GM12878 (cell line): Measurements from ENCODE around the gene SLCO4A1. TPM values are rescaled to one million over a fixed set of nuclear protein-coding genes. Genes with fewer than 3 reads are reported as not detected.

Source experiments
- ATAC-seq: fragments of 200-7000 bp; cut with Tn5 transposase; 3 replicates; pipeline ENCODE4 v1.9.1; 2020; ENCODE audit warnings: mild to moderate bottlenecking, moderate library complexity
- BruUV-seq: library from RNA; stranded (reverse); fragments of 400-500 nt; replicated peaks from 2 replicates; lab custom pipeline; 2021; lab: Mats Ljungman, UMichigan
- CTCF ChIA-PET: fragments of 300-600 bp; sonication (Branson Sonifier 250); formaldehyde crosslinking; extraction: SDS; loops from one replicate; lab custom pipeline; 2021; ENCODE audit warnings: inconsistent platforms; lab: Yijun Ruan, JAX
- POLR2A ChIA-PET: fragments of 350-600 bp; formaldehyde crosslinking; extraction: SDS; loops from one replicate; lab custom pipeline; 2021; ENCODE audit warnings: inconsistent platforms; lab: Charles Lee
- RAD21 ChIA-PET: fragments of 300-600 bp; sonication (Branson Sonifier 250); formaldehyde crosslinking; loops from one replicate; lab custom pipeline; 2023; ENCODE audit warnings: antibody characterized with exemption; ENCODE audit not compliant: unreplicated experiment; lab: Charles Lee
- SMC1A ChIA-PET: fragments of 300-600 bp; sonication (Branson Sonifier 250); formaldehyde crosslinking; loops from one replicate; lab custom pipeline; 2023; ENCODE audit not compliant: unreplicated experiment, uncharacterized antibody; lab: Charles Lee
- DNase-seq: peaks from one replicate; pipeline ENCODE4 v3.0.0-alpha.2; 2011; ENCODE audit warnings: low read depth, low spot score
- FAIRE-seq: peaks from 3 replicates; lab custom pipeline; 2011; peaks lifted over from hg19 to GRCh38; lab: Jason Lieb, UNC
- H2AFZ ChIP-seq: 2 replicates; pipeline ENCODE4 v1.6.0; 2011; ENCODE audit warnings: low read depth, low read length, control low read depth; ENCODE audit not compliant: control insufficient read depth
- H3K27ac ChIP-seq: 2 replicates; pipeline ENCODE4 v1.5.1; 2011; ENCODE audit warnings: control low read depth; ENCODE audit not compliant: control insufficient read depth, insufficient read depth
- H3K27me3 ChIP-seq, 2 experiments: replicated peaks in 1 of 2; 2 replicates each; pipeline versions ENCODE4 v1.6.0 to v1.6.1; 2011; ENCODE audit warnings: low read length in 1 of 2; ENCODE audit not compliant: control insufficient read depth in 2 of 2, insufficient read depth in 2 of 2
- H3K36me3 ChIP-seq, 2 experiments: 2 replicates each; pipeline ENCODE4 v1.5.1; 2011; ENCODE audit warnings: low read length in 1 of 2; ENCODE audit not compliant: control insufficient read depth in 2 of 2, insufficient read depth in 2 of 2
- H3K4me1 ChIP-seq: 2 replicates; pipeline ENCODE4 v1.6.1; 2011; ENCODE audit warnings: mild to moderate bottlenecking, low read length, moderate library complexity, mixed read lengths; ENCODE audit not compliant: control insufficient read depth, insufficient read depth
- H3K4me2 ChIP-seq: 2 replicates; pipeline ENCODE4 v1.6.0; 2011; ENCODE audit warnings: control low read depth; ENCODE audit not compliant: control insufficient read depth, insufficient read depth
- H3K4me3 ChIP-seq: fragments of 200-600 bp; sonication (generic); 2 replicates; pipeline ENCODE4 v1.5.1; 2016
- H3K79me2 ChIP-seq: 2 replicates; pipeline ENCODE4 v1.6.0; 2011; ENCODE audit warnings: low read length; ENCODE audit not compliant: control insufficient read depth, insufficient read depth
- H3K9ac ChIP-seq: 2 replicates; pipeline ENCODE4 v1.8.0; 2011; ENCODE audit warnings: low read length, control low read depth, mixed read lengths; ENCODE audit not compliant: control insufficient read depth, insufficient read depth
- H3K9me3 ChIP-seq: replicated peaks from 3 replicates; pipeline ENCODE4 v1.5.1; 2011; ENCODE audit warnings: mild to moderate bottlenecking, low read length; ENCODE audit not compliant: control insufficient read depth, insufficient read depth
- H4K20me1 ChIP-seq: 2 replicates; pipeline ENCODE4 v1.6.0; 2011; ENCODE audit not compliant: control insufficient read depth, insufficient read depth
- CBX3 ChIP-seq: fragments of 200-600 bp; sonication (generic); IDR thresholded peaks from 2 replicates; pipeline ENCODE4 v1.6.1; 2016; ENCODE audit warnings: low read depth, borderline replicate concordance
- NBN ChIP-seq: fragments of 450-650 bp; IDR thresholded peaks from 2 replicates; pipeline ENCODE4 v1.6.1; 2016
- NFYA ChIP-seq: IDR thresholded peaks from 2 replicates; pipeline ENCODE4 v1.6.1; 2011; ENCODE audit warnings: low read depth, mild to moderate bottlenecking, low read length, improper control_type of control experiment, borderline replicate concordance
- PML ChIP-seq: IDR thresholded peaks from 2 replicates; pipeline ENCODE4 v1.6.1; 2012; ENCODE audit warnings: low read length, inconsistent platforms
- RUNX3 ChIP-seq: IDR thresholded peaks from 2 replicates; pipeline ENCODE4 v1.6.1; 2012; ENCODE audit warnings: low read length, inconsistent platforms
- SP1 ChIP-seq: IDR thresholded peaks from one replicate; pipeline ENCODE4 v1.6.1; 2011; ENCODE audit warnings: low read depth, low read length
- WGBS: methylation state at CpG from one replicate; pipeline ENCODE4 v1.1.6; 2016; ENCODE audit warnings: low lambda C conversion rate; ENCODE audit not compliant: insufficient replicate concordance, insufficient coverage; ENCODE audit errors: missing lambda C conversion rate; 5-methylcytosine and 5-hydroxymethylcytosine counted together
- in situ Hi-C: fragments of 300-500 bp; cut with MboI; formaldehyde crosslinking; loops from 9 replicates; pipeline ENCODE4 v1.14.3; 2018; ENCODE audit warnings: mixed read lengths
- intact Hi-C: fragments of 100-400 bp; cut with micrococcal nuclease; formaldehyde crosslinking; loops from one replicate; pipeline ENCODE4 v1.14.2; 2022; ENCODE audit not compliant: unreplicated experiment
- polyA plus RNA-seq, 11 experiments: library from polyadenylated mRNA; depleted of rRNA in 4 of 11; unstranded in 6 of 11; stranded (reverse) in 5 of 11; fragments of >200 nt; fragmentation: Nextera tagmentation in 4 of 11; fragmentation: Illumina TruSeq in 1 of 11; extraction: Ambion mirVana in 4 of 11; extraction: Trizol in 1 of 11; gene quantifications; 1 replicate in 1 of 11; 2 replicates in 10 of 11; pipeline versions ENCODE4 v1.2.1 to v1.2.3, GENCODE V29; 2011 to 2016; ENCODE audit warnings: inconsistent platforms in 2 of 11, missing spikeins in 2 of 11, low read depth in 1 of 11
- total RNA-seq, 4 experiments: library from RNA; depleted of rRNA in 3 of 4; stranded (reverse); fragments of >200 nt in 3 of 4; fragmentation: Illumina TruSeq in 1 of 4; extraction: Trizol in 1 of 4; gene quantifications; 2 replicates each; pipeline versions ENCODE4 v1.2.1 to v1.2.3, GENCODE V29; 2013 to 2021
- TF ChIP-seq, protein P1 (sequence below): IDR thresholded peaks from 2 replicates; pipeline ENCODE4 v1.6.1; 2012; ENCODE audit warnings: low read depth, low read length, improper control_type of control experiment
- TF ChIP-seq, protein P2 (sequence below): fragments of 450-650 bp; IDR thresholded peaks from 2 replicates; pipeline ENCODE4 v1.6.1; 2017; ENCODE audit warnings: mild to moderate bottlenecking, low read depth, inconsistent platforms; ENCODE audit not compliant: poor library complexity, severe bottlenecking
- TF ChIP-seq, protein P3 (sequence below): fragments of 450-650 bp; formaldehyde crosslinking; IDR thresholded peaks from 2 replicates; pipeline ENCODE4 v1.5.0; 2022; ENCODE audit warnings: mild to moderate bottlenecking, missing genetic modification characterization
- TF ChIP-seq, protein P4 (sequence below): fragments of 450-650 bp; IDR thresholded peaks from 2 replicates; pipeline ENCODE4 v1.6.1; 2017; ENCODE audit warnings: low read depth, mild to moderate bottlenecking, moderate library complexity

SLCO4A1 gene
- total and polyA plus RNA-seq, 10 of the 15 experiments (the other 5 are each of a cell fraction or from before 2014, with no cell fraction given): 2.1 to 30.7 (median 12.0) TPM

DNA sequence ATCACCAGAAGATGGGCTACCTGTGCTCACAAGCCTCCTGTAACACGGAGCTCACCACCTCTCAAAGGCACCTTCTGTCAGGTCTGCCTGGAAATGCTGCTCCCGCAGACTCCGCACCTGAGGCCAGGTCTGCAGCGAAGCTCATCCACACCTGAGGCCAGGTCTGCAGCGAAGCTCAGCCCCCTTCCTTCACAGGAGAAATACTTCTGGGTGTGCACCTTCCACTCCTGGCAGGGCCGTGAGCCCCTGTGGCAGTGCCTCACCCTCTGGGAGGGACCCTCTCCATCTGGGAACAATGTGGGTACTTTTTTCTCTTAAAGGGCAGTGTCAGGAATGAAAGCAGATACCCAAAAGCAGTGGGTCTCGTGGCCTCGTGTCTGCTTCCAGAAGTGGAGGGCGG is 1.4 kb upstream of the SLCO4A1 start:
- H3K27ac ChIP-seq: no peak overlapping the region
- no peak for ATAC-seq
- ChIA-PET CTCF (no interaction called here), SMC1A (interaction anchor here (3.6 kb wide), 1 partner anchor 11 kb away, joined by 20 read pairs; no protein-coding TSS in a partner anchor), POLR2A (interaction anchor here (2.1 to 3.8 kb wide), 2 partner anchors 17 to 154 kb away, joined by 6 to 19 read pairs; partner anchors contain the start of gene MRGBP), RAD21 (interaction anchor here (1.6 to 3.5 kb wide), 3 partner anchors 12 to 23 kb away, joined by 4 to 15 read pairs (median 6); no protein-coding TSS in a partner anchor)
- BruUV-seq: no TSS peak
- TF ChIP-seq, protein P1, sequence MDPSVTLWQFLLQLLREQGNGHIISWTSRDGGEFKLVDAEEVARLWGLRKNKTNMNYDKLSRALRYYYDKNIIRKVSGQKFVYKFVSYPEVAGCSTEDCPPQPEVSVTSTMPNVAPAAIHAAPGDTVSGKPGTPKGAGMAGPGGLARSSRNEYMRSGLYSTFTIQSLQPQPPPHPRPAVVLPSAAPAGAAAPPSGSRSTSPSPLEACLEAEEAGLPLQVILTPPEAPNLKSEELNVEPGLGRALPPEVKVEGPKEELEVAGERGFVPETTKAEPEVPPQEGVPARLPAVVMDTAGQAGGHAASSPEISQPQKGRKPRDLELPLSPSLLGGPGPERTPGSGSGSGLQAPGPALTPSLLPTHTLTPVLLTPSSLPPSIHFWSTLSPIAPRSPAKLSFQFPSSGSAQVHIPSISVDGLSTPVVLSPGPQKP: no peak
- TF ChIP-seq CBX3 (no peak), NBN (no peak), NFYA (no peak), RUNX3 (no peak), SP1 (no peak), PML (no peak)
- TF ChIP-seq, protein P2, sequence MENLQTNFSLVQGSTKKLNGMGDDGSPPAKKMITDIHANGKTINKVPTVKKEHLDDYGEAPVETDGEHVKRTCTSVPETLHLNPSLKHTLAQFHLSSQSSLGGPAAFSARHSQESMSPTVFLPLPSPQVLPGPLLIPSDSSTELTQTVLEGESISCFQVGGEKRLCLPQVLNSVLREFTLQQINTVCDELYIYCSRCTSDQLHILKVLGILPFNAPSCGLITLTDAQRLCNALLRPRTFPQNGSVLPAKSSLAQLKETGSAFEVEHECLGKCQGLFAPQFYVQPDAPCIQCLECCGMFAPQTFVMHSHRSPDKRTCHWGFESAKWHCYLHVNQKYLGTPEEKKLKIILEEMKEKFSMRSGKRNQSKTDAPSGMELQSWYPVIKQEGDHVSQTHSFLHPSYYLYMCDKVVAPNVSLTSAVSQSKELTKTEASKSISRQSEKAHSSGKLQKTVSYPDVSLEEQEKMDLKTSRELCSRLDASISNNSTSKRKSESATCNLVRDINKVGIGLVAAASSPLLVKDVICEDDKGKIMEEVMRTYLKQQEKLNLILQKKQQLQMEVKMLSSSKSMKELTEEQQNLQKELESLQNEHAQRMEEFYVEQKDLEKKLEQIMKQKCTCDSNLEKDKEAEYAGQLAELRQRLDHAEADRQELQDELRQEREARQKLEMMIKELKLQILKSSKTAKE: no peak
- TF ChIP-seq, protein P3, sequence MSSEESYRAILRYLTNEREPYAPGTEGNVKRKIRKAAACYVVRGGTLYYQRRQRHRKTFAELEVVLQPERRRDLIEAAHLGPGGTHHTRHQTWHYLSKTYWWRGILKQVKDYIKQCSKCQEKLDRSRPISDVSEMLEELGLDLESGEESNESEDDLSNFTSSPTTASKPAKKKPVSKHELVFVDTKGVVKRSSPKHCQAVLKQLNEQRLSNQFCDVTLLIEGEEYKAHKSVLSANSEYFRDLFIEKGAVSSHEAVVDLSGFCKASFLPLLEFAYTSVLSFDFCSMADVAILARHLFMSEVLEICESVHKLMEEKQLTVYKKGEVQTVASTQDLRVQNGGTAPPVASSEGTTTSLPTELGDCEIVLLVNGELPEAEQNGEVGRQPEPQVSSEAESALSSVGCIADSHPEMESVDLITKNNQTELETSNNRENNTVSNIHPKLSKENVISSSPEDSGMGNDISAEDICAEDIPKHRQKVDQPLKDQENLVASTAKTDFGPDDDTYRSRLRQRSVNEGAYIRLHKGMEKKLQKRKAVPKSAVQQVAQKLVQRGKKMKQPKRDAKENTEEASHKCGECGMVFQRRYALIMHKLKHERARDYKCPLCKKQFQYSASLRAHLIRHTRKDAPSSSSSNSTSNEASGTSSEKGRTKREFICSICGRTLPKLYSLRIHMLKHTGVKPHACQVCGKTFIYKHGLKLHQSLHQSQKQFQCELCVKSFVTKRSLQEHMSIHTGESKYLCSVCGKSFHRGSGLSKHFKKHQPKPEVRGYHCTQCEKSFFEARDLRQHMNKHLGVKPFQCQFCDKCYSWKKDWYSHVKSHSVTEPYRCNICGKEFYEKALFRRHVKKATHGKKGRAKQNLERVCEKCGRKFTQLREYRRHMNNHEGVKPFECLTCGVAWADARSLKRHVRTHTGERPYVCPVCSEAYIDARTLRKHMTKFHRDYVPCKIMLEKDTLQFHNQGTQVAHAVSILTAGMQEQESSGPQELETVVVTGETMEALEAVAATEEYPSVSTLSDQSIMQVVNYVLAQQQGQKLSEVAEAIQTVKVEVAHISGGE (CRISPR knock-in tag): no peak
- TF ChIP-seq, protein P4, sequence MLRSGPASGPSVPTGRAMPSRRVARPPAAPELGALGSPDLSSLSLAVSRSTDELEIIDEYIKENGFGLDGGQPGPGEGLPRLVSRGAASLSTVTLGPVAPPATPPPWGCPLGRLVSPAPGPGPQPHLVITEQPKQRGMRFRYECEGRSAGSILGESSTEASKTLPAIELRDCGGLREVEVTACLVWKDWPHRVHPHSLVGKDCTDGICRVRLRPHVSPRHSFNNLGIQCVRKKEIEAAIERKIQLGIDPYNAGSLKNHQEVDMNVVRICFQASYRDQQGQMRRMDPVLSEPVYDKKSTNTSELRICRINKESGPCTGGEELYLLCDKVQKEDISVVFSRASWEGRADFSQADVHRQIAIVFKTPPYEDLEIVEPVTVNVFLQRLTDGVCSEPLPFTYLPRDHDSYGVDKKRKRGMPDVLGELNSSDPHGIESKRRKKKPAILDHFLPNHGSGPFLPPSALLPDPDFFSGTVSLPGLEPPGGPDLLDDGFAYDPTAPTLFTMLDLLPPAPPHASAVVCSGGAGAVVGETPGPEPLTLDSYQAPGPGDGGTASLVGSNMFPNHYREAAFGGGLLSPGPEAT: no peak
- intact Hi-C loops (no loop called here), in situ Hi-C loops (no loop called here)
- 83% methylated on average over 9 of the region's 9 CpGs for WGBS
- no peak for DNase-seq
- no peak overlapping the region for H3K9ac ChIP-seq
- H3K4me1 ChIP-seq: peaks cover 23% of the 10 kb centered on the region
- FAIRE-seq: no peak
- no peak overlapping the region for H3K4me3 ChIP-seq
- peaks cover 32% of the 10 kb centered on the region for H3K79me2 ChIP-seq
- no peaks in the 10 kb centered on the region for H4K20me1 ChIP-seq
- H3K36me3 ChIP-seq: no peaks in the 10 kb centered on the region; a peak in 1 of 4 replicates
- H3K4me2 ChIP-seq: no peak overlapping the region
- H3K9me3 ChIP-seq: no peaks in the 10 kb centered on the region
- peaks cover 0 to 3% of the 10 kb centered on the region in 2 experiments; a peak in 1 of 4 replicates for H3K27me3 ChIP-seq
- H2AFZ ChIP-seq: no peak overlapping the region
